Measurements from ENCODE around the gene NOVA1.

Gene NOVA1

DNA sequence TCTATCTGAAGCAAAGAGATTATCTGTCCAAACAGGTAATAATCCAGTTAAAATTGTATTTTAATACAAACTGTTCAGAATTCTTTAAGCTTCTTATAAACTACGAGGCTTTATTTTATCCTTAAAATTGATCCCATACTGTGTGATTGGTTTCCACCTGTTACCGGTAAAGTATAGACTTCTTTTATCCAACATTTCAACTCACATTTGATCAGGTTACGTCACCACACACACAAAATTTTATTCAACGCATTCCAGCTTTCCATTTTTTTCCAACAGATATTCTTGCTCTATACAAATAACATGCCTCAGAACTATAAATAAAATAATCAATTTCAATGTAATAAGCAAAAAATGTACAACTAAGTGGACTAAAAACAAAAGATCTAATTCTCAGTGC, 4.5 kb downstream of the NOVA1 start:
- no peak for DNase-seq (ENCODE audit: low read depth)

DNA sequence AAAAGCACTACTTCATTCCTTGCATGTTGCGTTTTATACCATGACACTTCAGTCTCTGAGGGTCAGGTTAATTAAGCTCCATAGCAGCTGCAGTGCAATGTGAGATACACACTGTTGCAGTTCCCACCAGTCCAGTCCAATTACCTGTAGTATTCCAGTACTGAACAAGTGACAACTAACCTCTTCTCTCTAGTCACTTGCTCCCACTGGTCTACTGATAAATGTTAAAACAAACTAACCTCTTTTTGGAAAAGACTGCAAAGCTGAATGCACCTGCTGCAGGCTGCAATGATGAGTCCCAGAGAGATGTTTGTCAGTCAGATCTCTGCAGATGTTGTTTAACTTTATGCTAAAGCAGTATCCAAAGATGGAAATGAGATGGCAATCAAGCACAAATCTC, 7.9 kb downstream of the NOVA1 start:
- DNase-seq (ENCODE audit: low read depth) = no peak

DNA sequence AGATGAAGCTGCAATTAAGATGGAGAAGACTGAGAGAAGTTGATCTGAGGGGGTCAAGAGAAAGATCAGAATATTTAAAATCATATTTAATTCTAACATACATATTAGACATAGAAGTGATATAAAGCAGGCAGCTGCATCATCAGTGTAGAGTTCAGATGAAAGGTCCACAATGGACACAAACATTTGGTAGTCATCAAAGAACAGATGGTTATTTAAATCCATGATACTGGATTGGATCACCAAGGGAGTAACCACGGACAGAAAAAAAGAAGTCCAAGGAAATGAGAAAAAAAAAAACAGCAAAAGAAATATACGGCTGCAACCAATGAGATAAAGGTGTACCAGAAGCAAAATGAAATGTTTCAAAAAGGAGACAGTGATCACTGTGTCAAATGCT, 20.1 kb downstream of the NOVA1 start:
- DNase-seq (ENCODE audit: low read depth) = no peak

DNA sequence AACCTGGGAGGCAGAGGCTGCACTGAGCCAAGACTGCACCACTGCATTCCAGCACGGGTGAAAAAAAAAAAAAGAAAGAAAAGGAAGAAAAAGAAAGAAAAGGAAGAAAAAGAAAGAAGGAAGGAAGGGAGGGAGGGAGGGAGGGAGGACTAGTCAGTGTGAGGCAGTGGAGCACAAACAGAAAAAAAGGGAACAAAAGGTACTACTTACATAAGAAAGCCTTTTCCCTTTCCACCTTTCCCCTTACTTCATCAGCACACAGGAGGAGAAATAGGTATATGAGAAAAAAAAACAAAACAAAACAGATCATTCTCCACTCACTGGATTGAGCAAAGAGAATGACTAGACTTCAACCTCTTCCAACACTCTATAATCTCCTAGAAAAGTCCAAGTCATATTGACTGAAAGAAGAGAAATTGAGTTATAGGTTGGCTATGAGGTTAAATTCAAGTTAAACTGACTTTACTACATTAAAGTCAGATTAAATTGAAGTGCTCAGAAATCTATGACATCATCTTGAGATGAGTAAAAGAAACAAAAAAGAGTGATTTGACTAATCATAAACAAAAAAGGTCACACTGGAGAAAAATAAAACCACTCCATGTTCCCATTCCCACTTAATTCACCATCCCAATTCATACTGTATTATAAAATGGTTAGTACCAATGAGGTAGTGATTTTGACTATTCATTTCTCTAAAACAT, 43.6 kb downstream of the NOVA1 start:
- DNase-seq (ENCODE audit: low read depth) = no peak

DNA sequence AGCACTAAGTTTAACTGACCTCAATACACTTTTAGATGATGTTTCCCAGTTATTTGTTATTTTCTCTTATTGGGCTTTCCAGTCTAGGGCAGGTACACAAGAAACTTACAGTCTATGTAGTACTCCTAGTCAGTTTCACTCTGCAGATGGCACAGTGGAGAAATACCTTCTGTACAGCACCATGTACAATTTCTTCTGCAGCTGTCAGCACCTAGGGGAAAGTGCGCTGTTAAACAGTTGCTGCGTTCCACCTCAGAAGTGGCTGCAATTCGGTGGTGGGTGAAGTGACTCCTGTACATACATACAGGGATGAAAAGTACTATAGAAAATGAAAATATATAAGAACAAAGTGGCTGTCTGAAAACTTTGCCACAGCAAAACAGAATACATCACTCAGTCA, 48.3 kb downstream of the NOVA1 start:
- no peak for DNase-seq (ENCODE audit: low read depth)

DNA sequence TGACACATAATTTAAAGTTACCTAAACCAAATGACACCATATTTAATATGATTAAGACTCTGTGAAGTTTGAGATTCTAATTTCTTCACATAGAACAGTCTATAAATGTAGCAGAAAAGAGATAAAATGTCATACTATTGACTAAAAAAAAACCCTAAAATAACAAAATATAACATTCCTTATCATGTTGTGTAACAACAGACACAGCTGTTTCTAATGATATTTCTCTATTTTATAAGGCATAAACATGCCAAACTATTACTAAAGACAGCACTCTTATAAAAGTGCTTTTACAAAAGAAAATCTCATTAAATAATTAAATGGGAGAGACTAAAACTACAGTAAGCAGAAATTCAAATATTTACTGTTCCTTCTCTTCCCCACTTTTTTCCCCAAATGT, 49.4 kb downstream of the NOVA1 start:
- no peak for DNase-seq (ENCODE audit: low read depth)

DNA sequence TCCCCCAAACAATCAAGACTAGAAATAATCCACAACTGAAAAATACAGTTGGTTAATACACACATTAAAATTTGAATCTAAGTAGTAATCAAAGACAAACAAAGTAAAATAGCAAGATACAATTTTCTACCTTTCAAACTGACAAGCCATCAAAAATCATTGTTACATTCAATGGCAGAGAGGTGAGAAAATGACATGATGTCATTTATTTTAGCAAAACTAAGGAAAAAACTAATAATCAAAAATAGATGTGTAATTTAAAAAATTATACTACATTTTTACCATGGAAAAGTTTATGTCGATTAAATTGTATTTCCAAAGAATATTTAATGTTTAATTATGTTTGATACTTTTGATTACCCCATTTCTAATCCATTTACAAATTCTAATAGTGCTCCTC, 59.7 kb downstream of the NOVA1 start:
- DNase-seq (ENCODE audit: low read depth) = no peak

DNA sequence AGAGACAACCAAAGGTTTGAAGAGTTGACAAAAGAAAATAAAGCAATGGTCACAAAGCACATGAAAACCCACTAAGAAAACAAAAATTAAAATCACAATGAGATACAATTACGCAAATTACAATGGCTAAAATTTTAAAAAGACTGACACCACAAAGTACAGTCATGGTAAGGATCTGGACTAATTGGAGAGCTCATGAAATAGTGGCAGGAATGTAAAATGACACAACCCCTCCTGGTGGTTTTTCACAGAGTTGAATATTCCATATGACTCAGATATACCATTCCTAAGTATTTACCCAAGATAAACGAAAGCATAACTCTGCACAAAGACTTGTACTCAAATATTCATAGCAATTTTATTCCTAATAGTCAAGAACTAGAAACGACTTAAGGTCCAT, 65.9 kb downstream of the NOVA1 start:
- DNase-seq (ENCODE audit: low read depth) = no peak

DNA sequence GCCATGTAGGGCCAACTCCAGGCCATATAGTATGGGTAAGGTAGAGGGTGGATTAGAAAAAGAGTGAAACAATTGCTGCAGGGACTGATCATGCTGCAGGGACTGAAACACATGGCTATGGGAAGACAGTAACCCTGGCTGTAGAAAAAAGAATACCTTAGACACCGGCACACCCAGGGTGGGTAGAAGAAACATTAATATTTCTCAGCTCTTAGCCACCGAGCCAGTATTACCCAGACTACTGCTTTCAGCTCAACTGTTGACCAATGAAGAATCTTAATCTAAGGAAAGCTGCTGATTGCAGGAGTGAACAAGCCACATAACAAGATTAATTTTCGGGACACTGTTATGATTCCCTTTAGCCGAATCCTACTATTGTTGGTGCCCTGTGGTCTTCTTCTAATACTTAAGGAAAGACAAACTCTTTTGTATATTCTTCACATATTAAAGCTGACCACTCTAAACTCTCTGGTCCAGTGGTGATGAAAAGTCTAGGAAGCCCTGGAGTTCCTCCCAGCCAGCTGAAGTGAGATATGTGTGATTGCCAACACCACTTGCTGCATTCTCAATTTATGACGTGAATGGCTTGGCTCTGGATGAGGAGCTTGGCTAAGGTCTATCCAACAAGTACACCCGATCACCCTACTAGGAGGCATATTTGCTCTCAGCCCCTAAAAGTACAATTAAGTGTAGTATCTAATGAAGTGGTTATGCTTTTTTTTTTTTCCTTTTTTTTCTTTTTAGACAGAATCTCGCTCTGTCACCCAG, 69.2 kb downstream of the NOVA1 start:
- DNase-seq (ENCODE audit: low read depth) = no peak

DNA sequence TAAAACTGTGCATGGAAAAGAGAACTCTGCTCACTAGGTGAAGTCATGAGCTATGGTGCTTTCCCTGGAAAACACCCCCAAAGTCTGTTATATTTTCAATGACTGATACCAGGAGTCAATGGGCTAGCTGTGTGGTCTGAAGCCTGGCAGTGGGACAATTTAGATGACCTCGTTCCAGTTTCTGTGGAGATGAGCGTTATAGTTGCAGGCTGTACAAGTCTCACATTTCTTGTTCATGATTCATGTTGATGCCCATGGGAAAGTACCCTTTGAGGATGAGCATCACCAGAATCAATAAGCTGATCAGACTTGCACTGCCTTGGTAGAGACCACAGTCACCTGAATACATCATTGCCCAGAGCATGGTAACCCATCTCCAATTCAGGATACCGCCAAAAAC, 70.7 kb downstream of the NOVA1 start:
- DNase-seq (ENCODE audit: low read depth) = no peak

DNA sequence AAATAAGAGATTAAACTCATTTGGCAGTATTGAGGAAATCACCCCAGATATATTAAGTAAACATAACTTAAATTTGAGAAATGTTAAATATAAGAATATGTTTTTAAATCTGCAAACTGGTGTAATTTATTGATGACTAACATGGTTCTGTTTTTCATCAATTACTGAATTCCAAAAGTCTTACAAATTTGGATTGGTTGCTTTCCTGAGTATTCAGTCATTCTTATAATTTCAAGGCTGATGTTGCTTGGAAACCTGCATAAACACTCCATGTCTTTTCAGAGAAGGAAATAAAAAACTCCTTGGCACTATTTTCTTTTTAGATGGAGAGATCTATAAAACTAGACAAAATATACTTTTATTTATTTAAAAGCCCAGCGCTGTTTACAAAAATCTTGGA, 71.7 kb downstream of the NOVA1 start:
- no peak for DNase-seq (ENCODE audit: low read depth)

DNA sequence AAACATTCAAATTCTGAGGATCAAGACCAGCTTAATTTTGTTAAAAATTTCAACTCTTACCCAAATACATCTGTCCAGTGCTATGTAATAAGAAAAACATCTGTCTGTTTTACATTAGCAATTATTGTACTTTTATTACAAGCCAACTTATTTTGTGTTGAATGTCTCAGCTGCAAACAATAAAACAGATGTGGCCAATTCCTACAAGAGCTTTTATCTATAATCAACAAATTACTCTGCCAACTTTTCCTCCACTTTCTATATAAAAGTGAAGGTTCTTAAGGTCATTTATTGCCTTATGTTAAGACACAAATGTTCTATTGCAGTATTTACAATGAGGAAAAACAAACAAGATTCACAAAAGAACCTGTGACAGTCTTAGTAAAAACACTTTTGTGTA, 72.7 kb downstream of the NOVA1 start:
- no peak for DNase-seq (ENCODE audit: low read depth)

DNA sequence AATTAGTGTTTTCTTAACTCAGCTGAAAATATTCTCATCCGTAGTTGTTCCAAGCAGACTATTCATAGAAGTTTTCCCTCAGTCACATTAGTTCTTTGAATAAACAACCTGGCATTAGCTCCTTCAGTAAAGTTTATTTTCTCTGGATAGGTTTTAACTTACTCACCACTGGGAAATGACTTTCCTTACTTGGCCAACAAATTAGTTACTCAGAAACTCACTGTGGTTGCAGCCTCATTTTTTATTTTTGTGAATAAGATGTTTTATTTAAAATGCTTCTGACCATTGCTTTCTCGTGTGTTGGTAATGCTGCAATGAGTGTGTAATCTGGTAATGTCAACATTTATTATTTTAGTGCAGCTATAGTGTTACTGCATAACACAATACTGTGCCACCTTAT, 74.9 kb downstream of the NOVA1 start:
- no peak for DNase-seq (ENCODE audit: low read depth)

DNA sequence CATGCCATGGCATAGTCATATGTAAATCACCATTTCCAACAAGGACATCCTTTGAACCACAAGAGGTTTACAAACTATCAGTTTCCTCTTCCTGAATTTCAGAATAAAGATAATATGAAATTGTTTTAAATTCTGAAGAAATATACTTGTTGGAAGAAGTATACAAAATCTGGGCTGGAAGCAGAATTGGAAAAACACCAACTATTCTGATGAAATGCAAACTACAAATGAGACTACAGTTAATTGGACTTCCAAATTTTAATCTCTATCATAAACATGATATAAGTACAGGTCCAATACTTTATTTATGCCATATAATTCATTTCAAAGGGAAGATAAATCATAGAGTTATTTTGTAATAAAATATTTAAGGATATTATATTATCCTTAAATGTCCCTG, 80.1 kb downstream of the NOVA1 start:
- no peak for DNase-seq (ENCODE audit: low read depth)

DNA sequence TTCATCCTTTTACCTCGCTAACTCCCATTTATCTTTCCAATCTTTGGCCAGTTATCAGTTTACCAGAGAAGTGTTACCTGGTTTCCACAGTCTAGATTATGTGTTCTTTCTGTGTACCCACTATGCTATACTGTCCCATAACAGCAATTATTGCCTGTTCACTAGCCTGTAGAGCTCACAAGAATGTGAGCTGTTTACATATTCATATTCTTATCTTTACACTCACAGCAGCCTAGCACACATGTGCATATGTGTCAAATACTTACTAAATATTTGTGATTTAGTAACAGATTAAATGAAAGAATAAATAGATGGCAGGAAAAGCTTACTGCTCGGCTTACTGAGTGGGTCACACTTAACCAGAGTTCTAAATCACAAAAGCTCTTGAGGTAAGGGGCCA, 97.8 kb downstream of the NOVA1 start:
- no peak for DNase-seq (ENCODE audit: low read depth)

DNA sequence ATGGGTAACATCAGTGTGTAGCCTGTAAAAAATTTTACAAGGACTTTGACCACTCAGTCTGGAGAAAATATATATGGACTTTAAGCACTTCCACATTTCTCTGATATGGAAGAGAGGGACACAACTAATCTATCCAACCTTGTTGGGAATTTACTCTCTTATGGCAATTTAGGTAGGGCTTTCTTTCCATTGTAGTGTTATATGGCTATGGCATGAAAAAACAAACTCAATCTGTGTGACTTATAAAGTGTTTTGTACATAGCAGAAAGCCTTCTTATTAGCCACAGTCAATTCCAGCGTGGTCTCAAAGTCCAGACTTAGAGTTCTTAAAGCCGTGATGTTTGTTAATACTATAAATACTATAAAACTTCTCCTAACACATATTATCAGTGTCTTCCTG, 98.3 kb downstream of the NOVA1 start:
- no peak for DNase-seq (ENCODE audit: low read depth)

DNA sequence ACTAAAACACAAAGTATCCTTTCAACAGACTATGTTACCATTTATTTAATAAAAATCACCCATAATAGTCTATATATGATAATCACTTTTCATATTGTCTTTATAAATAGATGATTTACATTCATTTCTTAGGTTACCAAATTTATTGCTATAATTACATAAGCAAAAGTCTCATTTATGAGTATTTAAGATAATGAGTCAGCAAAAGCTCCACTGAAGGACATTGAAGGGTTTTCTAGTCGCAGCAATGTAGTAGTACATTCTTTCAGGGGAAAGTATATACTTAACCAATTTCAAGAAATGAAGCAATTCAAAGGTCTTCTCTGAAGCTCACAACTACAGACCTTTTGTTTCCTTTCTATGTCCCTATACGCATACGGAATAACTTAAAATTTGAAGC, 110.9 kb downstream of the NOVA1 start:
- DNase-seq (ENCODE audit: low read depth) = no peak

DNA sequence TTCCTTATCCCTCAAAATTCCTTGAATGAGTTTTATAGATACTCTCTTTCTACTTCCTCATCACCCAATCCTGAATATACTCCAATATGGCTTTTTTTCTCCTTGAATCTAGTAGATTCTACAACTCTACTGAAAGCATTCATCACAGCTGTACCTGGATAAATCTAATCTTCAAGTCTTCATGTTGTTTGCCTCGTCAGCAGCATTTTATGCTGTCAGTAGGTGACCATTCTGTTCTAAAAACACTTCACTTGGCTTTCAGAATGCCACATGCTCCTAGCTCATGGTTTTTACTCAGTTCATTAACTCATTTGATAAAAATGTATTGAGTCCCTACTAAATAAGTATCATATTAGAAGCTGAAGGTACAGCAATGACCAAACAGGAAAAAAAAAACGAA, 113.3 kb downstream of the NOVA1 start:
- DNase-seq (ENCODE audit: low read depth) = no peak

DNA sequence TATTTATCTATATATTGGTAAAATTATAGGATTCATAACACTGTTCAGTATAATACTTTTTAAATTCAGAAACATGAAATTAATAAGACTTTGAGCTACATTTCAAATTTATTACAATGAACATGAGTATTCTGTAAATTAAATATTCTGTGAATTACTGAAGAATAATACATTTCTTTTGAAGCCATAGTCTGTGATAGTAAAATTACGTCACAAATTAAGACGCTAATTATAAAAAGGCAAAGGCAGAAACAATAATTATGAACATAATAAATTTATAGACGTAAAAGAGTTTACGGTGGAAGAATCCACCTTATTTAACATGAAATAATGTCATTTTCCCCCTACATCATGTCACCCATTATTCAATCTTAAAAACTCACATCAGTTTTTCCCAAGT, 118.9 kb downstream of the NOVA1 start:
- no peak for DNase-seq (ENCODE audit: low read depth)

DNA sequence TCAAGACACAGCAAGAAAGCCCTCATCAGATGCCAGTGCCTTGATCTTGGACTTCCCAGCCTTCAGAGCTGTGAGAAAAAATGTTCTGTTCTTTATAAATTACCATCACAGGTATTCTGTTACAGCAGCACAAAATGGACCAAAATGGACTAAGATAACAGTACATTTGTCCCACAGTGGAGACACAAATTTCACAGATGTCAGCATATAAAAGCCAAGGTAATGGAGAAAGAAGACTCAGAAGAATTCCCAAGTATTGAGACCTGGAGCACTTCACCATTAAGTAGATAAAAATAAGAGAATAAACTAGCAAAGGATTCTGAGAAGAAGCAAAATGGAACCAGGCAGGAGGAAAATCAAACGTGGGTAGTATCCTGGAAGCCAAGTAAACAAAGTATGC, 131.0 kb downstream of the NOVA1 start:
- DNase-seq (ENCODE audit: low read depth) = no peak

DNA sequence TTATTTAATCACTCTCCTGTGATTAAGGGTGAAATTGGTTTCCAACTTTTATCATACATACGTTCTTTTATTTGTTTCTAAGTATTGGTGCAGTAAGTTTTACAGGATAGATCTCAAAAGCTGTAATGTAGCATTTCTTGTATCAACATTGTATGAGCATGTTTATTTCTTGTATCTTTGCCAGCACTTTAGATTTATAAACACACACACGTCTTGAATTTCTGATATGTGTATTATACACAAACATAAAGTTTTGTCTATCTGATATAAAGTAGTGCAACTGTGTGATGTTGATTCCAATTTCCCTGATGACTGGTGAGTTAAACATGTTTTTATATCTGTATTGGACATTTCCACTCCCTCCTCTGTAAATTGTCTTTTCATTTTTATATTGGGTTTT, 134.7 kb downstream of the NOVA1 start:
- DNase-seq (ENCODE audit: low read depth) = no peak

DNA sequence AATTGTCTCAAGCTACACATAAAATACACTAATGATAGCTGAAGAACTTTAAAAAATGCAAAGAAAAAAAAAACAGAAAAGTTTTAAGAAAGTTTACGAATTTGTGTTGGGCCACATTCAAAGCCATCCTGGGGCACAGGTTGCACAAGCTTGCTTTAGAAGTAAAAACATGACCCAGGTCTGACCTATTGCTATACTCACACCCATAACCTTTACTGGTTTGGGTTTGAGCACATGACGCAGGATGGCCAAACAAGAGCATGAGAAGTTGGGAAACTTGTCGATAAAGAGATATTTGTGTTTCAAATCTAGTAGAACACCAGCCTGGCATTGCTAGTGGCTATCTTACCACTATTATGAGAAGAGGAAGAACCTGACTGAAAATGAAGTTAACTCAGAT, 143.7 kb downstream of the NOVA1 start:
- no peak for DNase-seq (ENCODE audit: low read depth)

DNA sequence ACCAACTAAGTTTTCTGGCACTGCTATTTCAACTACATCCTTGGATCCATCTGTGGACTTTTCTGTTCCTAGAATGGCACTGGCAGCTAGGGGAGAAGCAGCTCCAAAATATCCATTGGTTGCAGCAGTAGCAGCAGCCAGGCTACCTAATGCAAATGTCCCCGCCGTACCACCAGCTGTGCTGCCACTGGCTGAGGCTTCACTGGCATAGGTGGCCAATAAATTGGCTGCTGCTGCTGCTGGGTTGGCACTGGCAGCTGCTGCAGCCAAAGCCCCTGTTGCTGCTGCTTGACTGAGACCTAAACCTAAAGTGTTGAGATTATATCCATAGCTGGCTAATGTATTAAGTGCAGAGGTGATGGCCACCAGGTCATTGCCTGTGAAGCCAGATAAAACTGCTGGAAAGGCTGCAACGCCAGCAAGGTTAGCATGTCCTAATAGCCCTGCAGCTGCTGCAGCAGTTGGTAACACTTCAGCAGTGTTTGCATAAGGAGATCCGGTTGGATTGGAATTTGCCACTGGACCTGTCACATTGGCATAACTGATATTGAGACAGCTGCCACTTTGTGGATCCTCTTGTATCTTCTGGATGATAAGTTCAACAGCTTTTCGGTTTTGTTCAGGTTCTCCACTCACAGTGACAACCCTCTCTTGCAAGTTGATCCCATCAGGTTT, 149.5 kb downstream of the NOVA1 start:
- no peak for DNase-seq (ENCODE audit: low read depth)

DNA sequence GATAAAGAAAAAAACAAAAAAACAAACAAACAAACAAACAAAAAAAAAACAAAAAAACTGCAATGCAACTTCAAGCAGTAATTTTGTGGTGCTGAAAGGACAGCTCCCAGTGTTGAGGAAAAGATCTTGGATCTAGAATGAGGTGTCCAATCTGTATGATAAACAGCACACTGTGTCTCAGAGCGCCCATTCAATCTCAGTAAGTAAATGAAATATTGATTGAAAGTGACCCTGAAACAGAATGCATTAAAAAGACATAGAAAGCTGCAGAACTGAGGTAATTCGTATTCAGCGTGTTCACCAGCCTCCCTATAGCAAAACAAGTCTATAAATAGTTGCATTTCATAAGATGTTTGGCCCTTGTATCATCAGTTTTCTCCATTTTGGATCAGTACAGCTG, 153.0 kb downstream of the NOVA1 start:
- no peak for DNase-seq (ENCODE audit: low read depth)
